GM19324 (cell line): ENCODE results near the gene SOX15.

ENCODE experiments used
- ATAC-seq: cut with Tn5 transposase; IDR thresholded peaks from one replicate; pipeline ENCODE4 v1.9.1; 2021; ENCODE audit warnings: mild to moderate bottlenecking, moderate library complexity; ENCODE audit not compliant: unreplicated experiment, low FRiP score

The SOX15 gene

GRCh38 chr17:7559320-7560171, 30.3 kb downstream of the SOX15 start:
- no peak for ATAC-seq

- no peak for ATAC-seq
These were observed 31.2 kb downstream of the SOX15 start, which contains the start of gene TNFSF13 for GRCh38 chr17:7558544-7559319. TNFSF13 (plus strand) TSS chr17:7558750; CDS start chr17:7559040, 290 bp downstream.

- ATAC-seq: no peak
These were observed 31.9 kb downstream of the SOX15 start for GRCh38 chr17:7557775-7558543.

- ATAC-seq: no peak
These were observed 32.6 kb downstream of the SOX15 start for GRCh38 chr17:7557147-7557764.

- ATAC-seq: no peak
These were observed 33.3 kb downstream of the SOX15 start for GRCh38 chr17:7556627-7557026.

- no peak for ATAC-seq
These were observed 34.5 kb downstream of the SOX15 start for GRCh38 chr17:7555320-7555948.

GRCh38 chr17:7553356-7553755, 36.5 kb downstream of the SOX15 start:
- ATAC-seq: no peak

- ATAC-seq: peak; percentile 55
These were observed 37.3 kb downstream of the SOX15 start for GRCh38 chr17:7552621-7553051.

- ATAC-seq: no peak
These were observed 38.5 kb downstream of the SOX15 start for GRCh38 chr17:7551396-7551795.

GRCh38 chr17:7550344-7550743, 39.5 kb downstream of the SOX15 start:
- no peak for ATAC-seq

- peak; percentile 30 for ATAC-seq
These were observed 40.4 kb downstream of the SOX15 start for GRCh38 chr17:7549401-7550055.

- ATAC-seq: peak; percentile 44
These were observed 41.1 kb downstream of the SOX15 start, which contains the start of gene TNFSF12 for GRCh38 chr17:7548585-7549400. TNFSF12 (plus strand) TSS chr17:7549058; CDS start chr17:7549154, 96 bp downstream.

- no peak for ATAC-seq
These were observed 45.0 kb downstream of the SOX15 start for GRCh38 chr17:7544911-7545310.

- ATAC-seq: no peak
These were observed 48.7 kb downstream of the SOX15 start for GRCh38 chr17:7541074-7541621.

GRCh38 chr17:7538891-7539545, 50.9 kb downstream of the SOX15 start:
- ATAC-seq: no peak
